Skeletal muscle satellite cell (primary cell): Measurements from ENCODE around the gene SELPLG. TPM values are rescaled to one million over a fixed set of nuclear protein-coding genes. Genes with fewer than 3 reads are reported as not detected.
"Not testable (repeated sequence)": the region's sequence is repeated elsewhere in the genome, so short reads cannot be mapped to it uniquely, and the experiment has no call there.

ENCODE experiments used
- H3K27me3 ChIP-seq: 2 replicates; pipeline ENCODE4 v1.7.0; 2013; ENCODE audit warnings: low read length; ENCODE audit not compliant: control insufficient read depth, insufficient read depth
- H3K36me3 ChIP-seq: 2 replicates; pipeline ENCODE4 v1.7.0; 2013; ENCODE audit warnings: mild to moderate bottlenecking, control low read depth, low read length; ENCODE audit not compliant: insufficient read depth
- H3K4me1 ChIP-seq: 2 replicates; pipeline ENCODE4 v1.7.0; 2013; ENCODE audit warnings: low read length; ENCODE audit not compliant: control insufficient read depth, insufficient read depth
- H3K4me2 ChIP-seq: 2 replicates; pipeline ENCODE4 v1.7.0; 2013; ENCODE audit warnings: mild to moderate bottlenecking, low read length
- H3K4me3 ChIP-seq: 2 replicates; pipeline ENCODE4 v1.7.0; 2013; ENCODE audit warnings: low read length
- H3K9ac ChIP-seq: 2 replicates; pipeline ENCODE4 v1.7.0; 2013; ENCODE audit warnings: mild to moderate bottlenecking, low read depth, low read length, moderate library complexity
- H3K9me3 ChIP-seq: replicated peaks from 2 replicates; pipeline ENCODE4 v1.7.0; 2013; ENCODE audit warnings: mild to moderate bottlenecking, control low read depth, low read length
- small RNA-seq: library from RNA; depleted of rRNA; stranded (forward); fragments of <200 nt; gene quantifications from one replicate; pipeline ENCODE3, GENCODE V24; 2012

SELPLG gene

DNA sequence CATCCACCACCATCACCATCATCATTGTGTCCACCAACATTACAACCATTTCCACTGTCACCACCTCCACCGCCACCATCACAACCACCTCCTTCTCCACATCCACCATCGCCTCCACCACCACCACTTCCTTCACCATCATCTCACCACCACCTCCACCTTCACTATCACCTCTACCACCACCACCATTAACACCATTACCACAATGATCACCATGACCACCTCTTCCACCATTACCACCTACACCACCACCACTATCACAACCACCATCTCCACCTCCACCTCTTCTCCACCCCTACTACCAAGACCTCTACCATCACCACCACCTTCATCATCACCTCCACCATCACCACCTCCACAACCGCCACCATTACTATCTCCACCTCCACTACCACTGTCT, 54.9 kb downstream of the SELPLG start:
- H3K9me3 ChIP-seq: no peaks in the 10 kb centered on the region
- no peaks in the 10 kb centered on the region for H3K27me3 ChIP-seq
- H3K4me1 ChIP-seq: peaks cover 33% of the 10 kb centered on the region

DNA sequence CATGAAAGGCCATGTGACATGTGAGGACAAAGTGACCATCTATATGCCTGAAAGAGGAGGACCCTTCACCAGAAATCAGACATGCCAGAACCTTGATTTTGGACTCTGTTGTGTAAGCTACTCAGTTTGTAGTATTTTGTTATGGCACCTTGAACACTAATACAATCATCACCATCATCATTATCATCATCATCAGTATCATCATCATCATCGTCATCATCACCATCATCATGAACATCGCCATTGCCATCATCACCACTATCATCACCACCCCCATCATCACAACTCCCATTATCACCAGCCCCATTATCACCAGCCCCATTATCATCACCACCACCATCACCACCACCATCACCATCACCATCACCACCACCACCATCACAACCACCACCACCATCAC, 55.4 kb downstream of the SELPLG start:
- H3K36me3 ChIP-seq: no peaks in the 10 kb centered on the region
- no peak overlapping the region for H3K4me2 ChIP-seq
- H3K4me1 ChIP-seq: peaks cover 27% of the 10 kb centered on the region
- no peaks in the 10 kb centered on the region for H3K27me3 ChIP-seq
- H3K4me3 ChIP-seq: no peak overlapping the region
- H3K9ac ChIP-seq: no peak overlapping the region
- no peaks in the 10 kb centered on the region for H3K9me3 ChIP-seq

More for the DNA sequence above, 54.9 kb downstream of the SELPLG start:
- Histone ChIP-seq H3K36me3 (no peaks in the 10 kb centered on the region), H3K9ac (no peak overlapping the region), H3K4me3 (no peak overlapping the region), H3K4me2 (no peak overlapping the region)

DNA sequence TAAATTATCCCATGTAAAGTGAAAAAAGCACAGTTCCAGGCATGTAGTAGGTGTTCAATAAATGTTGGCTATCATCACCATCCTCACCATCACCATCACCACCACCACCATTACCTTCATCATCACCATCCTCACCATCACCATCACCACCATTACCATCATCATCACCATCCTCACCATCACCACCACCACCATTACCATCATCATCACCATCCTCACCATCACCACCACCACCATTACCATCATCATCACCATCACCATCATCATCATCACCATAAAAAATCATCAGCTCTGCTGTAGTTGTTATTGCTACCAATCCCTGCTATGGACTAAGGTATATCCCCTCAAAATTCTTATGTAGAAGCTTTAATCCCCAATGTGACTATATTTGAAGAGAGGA, 56.2 kb downstream of the SELPLG start:
- Histone ChIP-seq H3K4me1 (peaks cover 19% of the 10 kb centered on the region), H3K4me2 (no peak overlapping the region), H3K9me3 (no peaks in the 10 kb centered on the region), H3K27me3 (no peaks in the 10 kb centered on the region), H3K36me3 (no peaks in the 10 kb centered on the region), H3K9ac (no peak overlapping the region), H3K4me3 (no peak overlapping the region)

GRCh38 chr12:108576660-108577234, 56.9 kb downstream of the SELPLG start:
- no peaks in the 10 kb centered on the region for H3K36me3 ChIP-seq
- H3K4me3 ChIP-seq: no peak overlapping the region
- H3K4me2 ChIP-seq: no peak overlapping the region
- H3K9me3 ChIP-seq: no peaks in the 10 kb centered on the region
- no peaks in the 10 kb centered on the region for H3K27me3 ChIP-seq
- peaks cover 17% of the 10 kb centered on the region for H3K4me1 ChIP-seq
- no peak overlapping the region for H3K9ac ChIP-seq

- Histone ChIP-seq H3K4me1 (peaks cover 12% of the 10 kb centered on the region), H3K4me3 (no peak overlapping the region), H3K4me2 (no peak overlapping the region), H3K27me3 (no peaks in the 10 kb centered on the region), H3K9ac (no peak overlapping the region), H3K36me3 (no peaks in the 10 kb centered on the region), H3K9me3 (no peaks in the 10 kb centered on the region)
These were observed 58.3 kb downstream of the SELPLG start for GRCh38 chr12:108575199-108575912.

- not testable (repeated sequence) for H3K36me3 ChIP-seq, H3K4me3 ChIP-seq, H3K9me3 ChIP-seq, H3K9ac ChIP-seq, H3K27me3 ChIP-seq, H3K4me2 ChIP-seq
- peaks cover 11% of the 10 kb centered on the region for H3K4me1 ChIP-seq
These were observed 59.4 kb downstream of the SELPLG start for GRCh38 chr12:108574276-108574675.

GRCh38 chr12:108573317-108573716, 60.4 kb downstream of the SELPLG start:
- Histone ChIP-seq H3K27me3 (no peaks in the 10 kb centered on the region), H3K9me3 (no peaks in the 10 kb centered on the region), H3K4me3 (no peak overlapping the region), H3K9ac (no peak overlapping the region), H3K4me2 (no peak overlapping the region), H3K4me1 (peaks cover 11% of the 10 kb centered on the region), H3K36me3 (peaks cover 8% of the 10 kb centered on the region)

DNA sequence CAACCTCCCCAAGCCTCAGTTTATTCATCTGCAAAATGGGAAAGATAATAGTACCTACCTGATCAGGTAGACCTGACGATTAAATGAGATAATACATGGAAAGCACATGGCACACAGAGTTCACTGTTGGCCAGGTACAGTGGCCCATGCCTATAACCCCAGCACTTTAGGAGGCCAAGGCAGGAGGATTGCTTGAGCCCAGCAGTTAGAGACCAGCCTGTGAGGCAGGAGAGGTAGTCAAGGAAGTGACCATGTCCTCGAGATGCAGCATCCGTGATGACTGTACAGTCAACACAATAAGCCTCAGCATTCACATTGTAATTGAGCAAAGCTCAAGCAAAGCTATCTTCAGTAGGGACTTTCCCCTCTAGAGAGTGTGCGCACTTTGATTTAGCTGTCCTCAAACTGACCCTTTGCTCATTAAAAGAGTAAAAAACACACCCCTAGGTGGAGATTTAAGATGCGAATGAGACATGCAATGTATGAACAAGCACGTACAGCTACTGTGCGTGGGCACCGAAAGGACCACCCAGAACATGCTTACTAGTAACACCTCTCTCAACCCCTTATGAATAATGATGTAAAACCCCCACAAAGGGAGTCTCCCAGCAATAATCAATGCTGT, 61.4 kb downstream of the SELPLG start:
- Histone ChIP-seq H3K9me3 (no peaks in the 10 kb centered on the region), H3K36me3 (peaks cover 18% of the 10 kb centered on the region), H3K27me3 (no peaks in the 10 kb centered on the region), H3K9ac (no peak overlapping the region), H3K4me2 (no peak overlapping the region), H3K4me3 (no peak overlapping the region), H3K4me1 (peaks cover 11% of the 10 kb centered on the region)

Small RNA genes within 50 kb of the gene (small RNA-seq; reads per million reads assigned to genes)
- gene RNU7-169P: not detected
